HepG2 (cell line): ENCODE measurements around the gene CCDC154. TPM values are rescaled to one million over a fixed set of nuclear protein-coding genes. Genes with fewer than 3 reads are reported as not detected.
A peak's percentile ranks its signal among the peaks of the same experiment; 100 is the strongest.

Experiments used
- BCL6 ChIP-seq: IDR thresholded peaks from 2 replicates; pipeline ENCODE4 v1.6.1; 2016; ENCODE audit warnings: missing genetic modification reagents, missing compliant biosample characterization
- CHD2 ChIP-seq: IDR thresholded peaks from 2 replicates; pipeline ENCODE4 v1.6.1; 2011; ENCODE audit warnings: low read depth, low read length, improper control_type of control experiment
- FOSL1 ChIP-seq: sonication (generic); formaldehyde crosslinking; IDR thresholded peaks from 2 replicates; pipeline ENCODE4 v1.9.0; 2021; ENCODE audit warnings: missing genetic modification reagents, borderline replicate concordance
- JUNB ChIP-seq: sonication (generic); formaldehyde crosslinking; IDR thresholded peaks from 2 replicates; pipeline ENCODE4 v1.8.0; 2022; ENCODE audit warnings: missing genetic modification reagents, mild to moderate bottlenecking, borderline replicate concordance
- KLF12 ChIP-seq: sonication (generic); formaldehyde crosslinking; IDR thresholded peaks from 2 replicates; pipeline ENCODE4 v1.4.0; 2020; ENCODE audit warnings: missing genetic modification reagents, borderline replicate concordance
- POLR2G ChIP-seq: fragments of 200-400 bp; formaldehyde crosslinking; IDR thresholded peaks from 2 replicates; pipeline ENCODE4 v1.6.1; 2018; ENCODE audit warnings: mild to moderate bottlenecking, low read depth, low read length, moderate library complexity
- SAP130 ChIP-seq: IDR thresholded peaks from 2 replicates; pipeline ENCODE4 v1.6.1; 2016; ENCODE audit warnings: low read depth
- SNAI1 ChIP-seq: sonication (generic); formaldehyde crosslinking; IDR thresholded peaks from 2 replicates; pipeline ENCODE4 v1.5.0; 2020; ENCODE audit warnings: mild to moderate bottlenecking, missing genetic modification reagents, borderline replicate concordance
- U2AF2 ChIP-seq: fragments of 200-400 bp; formaldehyde crosslinking; IDR thresholded peaks from 2 replicates; pipeline ENCODE4 v1.6.1; 2017; ENCODE audit warnings: low read depth, mild to moderate bottlenecking, low read length
- ZBTB7A ChIP-seq: sonication (generic); formaldehyde crosslinking; IDR thresholded peaks from 2 replicates; pipeline ENCODE4 v1.8.0; 2022; ENCODE audit warnings: mild to moderate bottlenecking, missing genetic modification reagents
- ZNF101 ChIP-seq: sonication (generic); formaldehyde crosslinking; IDR thresholded peaks from 2 replicates; pipeline ENCODE4 v1.4.0; 2020; ENCODE audit warnings: mild to moderate bottlenecking, low read depth, missing genetic modification reagents, borderline replicate concordance
- ZNF225 ChIP-seq: sonication (generic); formaldehyde crosslinking; IDR thresholded peaks from 2 replicates; pipeline ENCODE4 v1.4.0; 2020; ENCODE audit warnings: mild to moderate bottlenecking, missing genetic modification reagents
- ZNF460 ChIP-seq: sonication (generic); formaldehyde crosslinking; IDR thresholded peaks from 2 replicates; pipeline ENCODE4 v1.5.1; 2020; ENCODE audit warnings: missing genetic modification reagents, mild to moderate bottlenecking, borderline replicate concordance
- ZNF558 ChIP-seq: sonication (generic); formaldehyde crosslinking; IDR thresholded peaks from 2 replicates; pipeline ENCODE4 v1.9.0; 2022; ENCODE audit warnings: mild to moderate bottlenecking, missing genetic modification reagents, borderline replicate concordance
- ZNF572 ChIP-seq: sonication (generic); formaldehyde crosslinking; IDR thresholded peaks from 2 replicates; pipeline ENCODE4 v1.5.1; 2020; ENCODE audit warnings: mild to moderate bottlenecking, missing genetic modification reagents
- polyA plus RNA-seq, 8 experiments: library from polyadenylated mRNA; depleted of rRNA in 3 of 8; stranded (reverse) in 7 of 8; unstranded in 1 of 8; fragments of >200 nt; fragmentation: Illumina TruSeq in 4 of 8; extraction: Trizol in 4 of 8; gene quantifications; 2 replicates each; pipeline versions ENCODE4 v1.2.1 to v1.2.3, GENCODE V29; 2011 to 2016; ENCODE audit warnings: low read depth in 4 of 8, missing spikeins in 1 of 8, mixed read lengths in 1 of 8; ENCODE audit not compliant: insufficient read depth in 1 of 8
- total RNA-seq, 5 experiments: library from RNA; depleted of rRNA; stranded (reverse); fragments of >200 nt; fragmentation: Illumina TruSeq; extraction: Trizol; gene quantifications; 2 replicates each; pipeline ENCODE4 v1.2.3, GENCODE V29; 2016; ENCODE audit warnings: low read depth in 1 of 5
- TF ChIP-seq, protein P1 (sequence below), 2 experiments: fragments of 450-650 bp in 1 of 2; sonication (generic) in 1 of 2; formaldehyde crosslinking in 1 of 2; IDR thresholded peaks; 2 replicates each; pipeline versions ENCODE4 v1.6.1 to v1.8.0; 2016 to 2022; ENCODE audit warnings: antibody characterized with exemption in 1 of 2, mild to moderate bottlenecking in 1 of 2, missing genetic modification reagents in 1 of 2

CCDC154 gene
- total and polyA plus RNA-seq, 2 of the 13 experiments (the other 11 are each of a cell fraction or from before 2014, with no cell fraction given): 0.92 to 1.5 TPM

DNA sequence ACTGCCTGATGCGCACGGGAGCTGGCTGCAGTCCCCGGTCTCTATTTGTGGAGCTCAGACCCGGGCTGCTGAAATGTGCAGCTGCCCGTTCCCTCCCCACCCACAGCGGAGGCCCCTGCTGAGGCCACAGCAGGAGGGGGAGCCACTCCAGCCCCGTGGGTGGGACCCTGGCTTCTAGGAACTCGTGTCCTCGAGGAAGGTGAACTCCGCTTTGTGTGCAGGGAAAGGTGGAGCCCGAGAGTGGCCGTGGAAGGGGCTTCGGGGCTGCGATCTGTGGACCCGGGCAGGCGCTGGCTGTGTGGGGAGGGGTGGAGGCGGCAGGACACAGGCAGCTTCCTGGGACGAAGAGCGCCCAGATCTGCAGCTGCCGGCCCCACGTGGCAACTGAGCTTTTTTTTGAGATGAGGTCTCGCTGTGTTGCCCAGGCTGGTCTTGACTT is 2.9 kb downstream of the CCDC154 start (continued):
- TF ChIP-seq, protein P1, sequence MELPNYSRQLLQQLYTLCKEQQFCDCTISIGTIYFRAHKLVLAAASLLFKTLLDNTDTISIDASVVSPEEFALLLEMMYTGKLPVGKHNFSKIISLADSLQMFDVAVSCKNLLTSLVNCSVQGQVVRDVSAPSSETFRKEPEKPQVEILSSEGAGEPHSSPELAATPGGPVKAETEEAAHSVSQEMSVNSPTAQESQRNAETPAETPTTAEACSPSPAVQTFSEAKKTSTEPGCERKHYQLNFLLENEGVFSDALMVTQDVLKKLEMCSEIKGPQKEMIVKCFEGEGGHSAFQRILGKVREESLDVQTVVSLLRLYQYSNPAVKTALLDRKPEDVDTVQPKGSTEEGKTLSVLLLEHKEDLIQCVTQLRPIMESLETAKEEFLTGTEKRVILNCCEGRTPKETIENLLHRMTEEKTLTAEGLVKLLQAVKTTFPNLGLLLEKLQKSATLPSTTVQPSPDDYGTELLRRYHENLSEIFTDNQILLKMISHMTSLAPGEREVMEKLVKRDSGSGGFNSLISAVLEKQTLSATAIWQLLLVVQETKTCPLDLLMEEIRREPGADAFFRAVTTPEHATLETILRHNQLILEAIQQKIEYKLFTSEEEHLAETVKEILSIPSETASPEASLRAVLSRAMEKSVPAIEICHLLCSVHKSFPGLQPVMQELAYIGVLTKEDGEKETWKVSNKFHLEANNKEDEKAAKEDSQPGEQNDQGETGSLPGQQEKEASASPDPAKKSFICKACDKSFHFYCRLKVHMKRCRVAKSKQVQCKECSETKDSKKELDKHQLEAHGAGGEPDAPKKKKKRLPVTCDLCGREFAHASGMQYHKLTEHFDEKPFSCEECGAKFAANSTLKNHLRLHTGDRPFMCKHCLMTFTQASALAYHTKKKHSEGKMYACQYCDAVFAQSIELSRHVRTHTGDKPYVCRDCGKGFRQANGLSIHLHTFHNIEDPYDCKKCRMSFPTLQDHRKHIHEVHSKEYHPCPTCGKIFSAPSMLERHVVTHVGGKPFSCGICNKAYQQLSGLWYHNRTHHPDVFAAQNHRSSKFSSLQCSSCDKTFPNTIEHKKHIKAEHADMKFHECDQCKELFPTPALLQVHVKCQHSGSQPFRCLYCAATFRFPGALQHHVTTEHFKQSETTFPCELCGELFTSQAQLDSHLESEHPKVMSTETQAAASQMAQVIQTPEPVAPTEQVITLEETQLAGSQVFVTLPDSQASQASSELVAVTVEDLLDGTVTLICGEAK (IDR thresholded peaks at IDR 0.05): no peak
- TF ChIP-seq, protein P1 (CRISPR knock-in tag; IDR thresholded peaks at IDR 0.05): 0 out of 2 replicates have a peak, but pooled peaks have one; percentile 42
- TF ChIP-seq POLR2G: no peak
- TF ChIP-seq ZNF572 (CRISPR knock-in tag): 0 out of 2 replicates have a peak, but pooled peaks have one; percentile 10
- TF ChIP-seq ZNF460 (CRISPR knock-in tag): peak; percentile 18; the same call in 1 of the 2 replicates
- TF ChIP-seq SAP130: peak; percentile 22; the same call in 1 of the 2 replicates
- no peak for TF ChIP-seq ZBTB7A (CRISPR knock-in tag)
- TF ChIP-seq JUNB (CRISPR knock-in tag): no peak
- peak; percentile 85 for TF ChIP-seq BCL6 (CRISPR knock-in tag)
- no peak for TF ChIP-seq CHD2
- no peak for TF ChIP-seq U2AF2
- no peak; the same call in 1 of the 2 replicates for TF ChIP-seq FOSL1 (CRISPR knock-in tag)
- no peak for TF ChIP-seq ZNF101
- no peak for TF ChIP-seq ZNF558 (CRISPR knock-in tag)
- TF ChIP-seq SNAI1 (CRISPR knock-in tag): no peak
- TF ChIP-seq KLF12 (CRISPR knock-in tag): no peak
- no peak for TF ChIP-seq ZNF225 (CRISPR knock-in tag)
- TF ChIP-seq, all 625 proteins: peak for 30
